CD4-positive, alpha-beta T cell treated with Interleukin-6 for 4 hours (primary cell): ENCODE measurements around the gene JAG2.

Source experiments
- DNase-seq: peaks from one replicate; pipeline ENCODE4 v3.0.0-alpha.2; 2020; ENCODE audit warnings: mixed read lengths

Gene JAG2

DNA sequence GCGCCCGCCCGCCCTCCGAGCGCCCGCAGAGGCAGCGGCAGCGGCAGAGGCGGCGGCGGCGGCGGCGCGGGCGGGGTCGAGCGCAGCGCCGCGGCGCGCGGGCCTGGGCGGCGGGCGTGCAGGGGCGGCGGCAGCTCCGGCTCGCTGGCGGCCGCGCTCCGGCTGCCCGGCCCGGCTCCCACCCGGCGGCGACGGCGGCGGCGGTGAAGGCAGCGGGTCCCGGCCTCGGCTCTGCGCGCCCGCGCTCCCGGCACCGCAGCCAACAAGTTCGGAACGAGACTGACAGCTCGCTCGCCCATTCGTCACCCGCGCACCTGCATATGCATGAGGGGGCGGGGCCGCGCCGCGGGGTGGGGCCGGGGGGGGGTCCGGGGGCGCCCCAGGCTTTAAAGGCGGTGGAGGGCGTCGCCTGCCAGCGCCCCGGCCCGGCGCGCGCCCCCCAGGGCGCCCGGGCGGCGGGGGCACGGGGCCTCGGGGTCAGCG lies at the start of gene JAG2:
Gene JAG2, minus strand, starts transcription at position 281 of the 483 bp plus-strand sequence. CDS start 356 bp downstream, outside the sequence.
- DNase-seq = peak; percentile 71

DNA sequence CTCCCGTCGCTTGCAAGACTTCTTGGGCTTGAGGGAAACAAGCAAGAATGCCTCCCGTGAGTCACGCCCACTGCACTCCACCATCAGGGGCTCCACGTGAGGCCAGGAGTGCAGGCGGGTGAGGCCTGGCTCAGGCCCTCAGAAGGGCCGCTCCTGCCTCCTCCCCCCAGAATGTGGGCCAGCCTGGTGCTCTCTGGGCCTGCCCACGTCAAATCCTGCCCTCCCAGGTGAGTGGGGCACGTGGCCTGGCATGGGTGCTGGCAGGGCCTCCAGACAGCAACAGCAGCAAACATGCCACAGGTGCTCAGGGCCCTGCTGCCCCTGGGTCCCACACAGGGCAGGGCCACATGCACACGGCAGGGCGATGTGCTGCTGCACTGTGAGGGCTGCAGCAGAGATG lies 49.2 kb upstream of the JAG2 start:
- no peak for DNase-seq

DNA sequence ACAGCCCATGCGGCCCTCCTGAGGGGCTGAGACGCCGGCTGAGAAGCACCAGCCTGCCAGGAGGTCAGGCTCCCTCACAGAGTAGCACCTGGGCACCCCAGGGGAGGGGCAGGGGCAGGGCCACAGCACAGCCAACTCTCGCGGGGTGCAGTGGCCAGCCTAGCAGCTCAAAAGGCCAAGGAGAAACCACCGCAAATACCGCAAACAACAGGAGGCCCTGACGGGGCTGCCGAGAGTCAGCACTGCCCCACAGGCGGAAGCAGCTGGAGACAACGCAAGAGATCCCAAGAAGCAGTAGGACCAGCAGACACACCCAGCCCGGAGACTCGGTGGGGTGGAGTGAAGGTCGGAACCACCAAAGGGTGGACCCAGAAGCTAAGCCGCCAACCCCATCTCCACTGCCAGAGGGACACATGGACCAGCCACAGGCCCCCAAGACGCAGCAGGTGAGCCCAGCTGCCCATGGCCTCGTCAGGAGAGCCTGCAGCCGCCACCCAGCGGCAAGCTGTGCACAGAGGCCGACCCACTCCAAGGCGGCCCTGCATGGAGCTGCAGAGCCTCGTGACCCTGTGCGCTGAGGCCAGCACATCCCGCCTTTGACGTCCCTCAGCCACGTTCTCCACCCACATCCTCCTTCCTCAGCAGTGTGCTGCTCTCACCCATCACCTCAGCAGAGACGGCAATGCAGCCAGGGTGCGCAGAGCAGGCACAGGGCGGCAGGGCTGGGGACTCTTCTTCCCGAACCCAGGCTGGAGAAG lies 48.1 kb upstream of the JAG2 start:
- no peak for DNase-seq

DNA sequence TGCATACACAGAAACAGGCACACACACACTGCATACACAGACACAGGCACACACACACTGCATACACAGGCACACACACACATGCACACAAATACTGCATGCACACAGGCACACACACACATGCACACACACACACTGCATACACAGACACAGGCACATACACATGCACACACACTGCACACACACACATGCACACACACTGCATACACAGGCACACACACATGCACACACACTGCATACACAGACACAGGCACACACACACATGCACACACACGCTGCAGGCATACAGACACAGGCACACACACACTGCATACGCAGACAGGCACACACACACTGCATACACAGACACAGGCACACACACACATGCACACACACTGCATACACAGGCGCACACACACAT lies 47.0 kb upstream of the JAG2 start:
- no peak for DNase-seq

DNA sequence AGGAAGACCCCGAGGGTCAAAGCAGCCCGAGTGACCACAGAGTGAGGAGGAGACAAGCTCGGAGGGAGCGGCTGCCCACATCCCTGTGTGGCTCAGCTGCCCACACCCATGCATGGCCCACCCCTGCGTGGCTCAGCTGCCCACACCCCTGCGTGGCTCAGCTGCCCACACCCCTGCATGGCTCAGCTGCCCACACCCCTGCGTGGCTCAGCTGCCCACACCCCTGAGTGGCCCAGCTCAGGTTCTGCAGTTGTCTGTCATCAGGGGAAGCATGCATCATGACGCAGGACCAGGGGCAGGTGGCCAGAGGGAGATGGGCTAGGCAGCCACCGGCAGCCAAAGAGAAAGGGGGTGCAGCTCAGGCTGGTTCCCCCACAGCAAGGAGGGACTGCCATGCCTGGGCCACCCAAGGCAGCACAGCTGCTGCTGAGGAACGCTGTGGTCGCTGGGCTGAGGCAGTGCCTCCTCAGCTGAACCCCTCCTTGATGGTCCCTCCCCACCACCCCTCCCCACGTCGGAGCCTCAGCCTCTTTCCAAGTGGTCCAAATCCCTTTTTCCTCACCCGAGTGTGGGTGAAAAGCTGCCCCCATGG lies 45.8 kb upstream of the JAG2 start:
- DNase-seq = no peak

DNA sequence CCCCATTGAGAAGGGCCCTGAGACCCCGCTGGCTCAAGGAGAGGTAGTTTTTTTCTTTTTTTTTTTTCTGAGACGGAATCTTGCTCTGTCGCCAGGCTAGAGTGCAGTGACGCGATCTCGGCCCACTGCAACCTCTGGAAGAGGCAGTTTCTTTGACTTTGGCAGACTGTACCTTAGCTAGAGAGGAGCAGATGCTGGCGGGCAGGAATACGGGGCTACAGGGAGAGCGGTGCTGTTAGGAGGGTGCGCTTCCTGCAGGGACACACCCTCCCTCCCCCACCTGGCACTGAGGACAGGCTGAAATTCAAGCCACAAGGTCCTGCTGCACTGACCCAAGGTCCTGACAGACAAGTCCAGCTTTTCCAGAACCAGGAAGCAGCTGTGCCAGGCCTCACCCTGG lies 44.8 kb upstream of the JAG2 start:
- DNase-seq = no peak

DNA sequence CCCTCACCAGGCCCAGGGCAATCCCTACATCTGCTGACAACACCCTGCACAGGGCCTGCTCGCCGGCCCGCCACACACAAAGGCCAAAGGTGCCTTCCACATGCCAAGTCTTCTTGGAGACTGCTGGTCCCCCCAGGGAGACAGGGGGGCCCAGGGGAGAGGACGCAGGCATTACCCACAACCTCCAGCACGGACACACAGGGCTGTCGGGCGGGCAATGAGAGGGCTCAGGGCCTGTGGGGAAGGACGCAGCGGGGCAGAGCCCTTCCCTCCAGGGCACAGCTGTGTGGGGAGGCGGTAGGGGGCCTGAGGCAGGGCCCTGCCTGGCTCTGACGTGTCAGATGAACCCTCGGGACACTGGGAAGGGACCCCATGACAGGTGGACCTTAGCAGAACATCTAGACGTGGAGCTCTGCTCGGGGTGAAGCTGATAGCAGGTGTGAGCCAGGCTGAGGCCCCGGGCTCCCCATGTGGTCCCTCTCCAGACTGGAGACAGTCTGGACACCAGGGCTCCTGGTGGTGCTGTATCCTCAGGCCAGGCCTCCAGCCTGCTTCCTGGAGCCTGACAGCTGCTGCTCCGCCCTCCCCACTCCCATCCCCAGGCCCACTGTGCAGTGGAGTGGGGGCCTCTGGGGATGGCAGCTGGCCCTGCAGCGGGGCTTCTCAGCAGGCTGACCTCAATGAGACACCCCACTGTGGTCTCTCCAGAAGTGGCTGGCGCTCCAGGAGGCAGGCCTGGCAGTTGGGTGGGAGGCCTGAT lies 44.1 kb upstream of the JAG2 start:
- DNase-seq = no peak

DNA sequence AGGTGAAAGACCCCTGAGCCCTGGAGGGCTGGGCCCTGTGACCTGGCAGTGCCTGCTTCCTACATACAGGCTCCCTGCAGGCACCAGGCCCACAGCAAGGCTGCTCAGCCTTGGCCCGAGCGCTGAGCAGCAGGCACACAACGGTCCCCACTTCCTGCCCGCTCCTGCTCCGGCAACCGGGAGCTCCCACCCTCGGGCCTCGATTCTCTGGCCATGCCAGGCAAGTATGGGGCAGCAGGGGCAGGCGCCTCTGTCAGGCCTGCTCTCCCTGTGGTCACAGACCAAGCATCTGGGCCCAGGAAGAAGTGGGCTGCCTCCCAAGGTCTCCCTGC lies 43.1 kb upstream of the JAG2 start:
- no peak for DNase-seq

DNA sequence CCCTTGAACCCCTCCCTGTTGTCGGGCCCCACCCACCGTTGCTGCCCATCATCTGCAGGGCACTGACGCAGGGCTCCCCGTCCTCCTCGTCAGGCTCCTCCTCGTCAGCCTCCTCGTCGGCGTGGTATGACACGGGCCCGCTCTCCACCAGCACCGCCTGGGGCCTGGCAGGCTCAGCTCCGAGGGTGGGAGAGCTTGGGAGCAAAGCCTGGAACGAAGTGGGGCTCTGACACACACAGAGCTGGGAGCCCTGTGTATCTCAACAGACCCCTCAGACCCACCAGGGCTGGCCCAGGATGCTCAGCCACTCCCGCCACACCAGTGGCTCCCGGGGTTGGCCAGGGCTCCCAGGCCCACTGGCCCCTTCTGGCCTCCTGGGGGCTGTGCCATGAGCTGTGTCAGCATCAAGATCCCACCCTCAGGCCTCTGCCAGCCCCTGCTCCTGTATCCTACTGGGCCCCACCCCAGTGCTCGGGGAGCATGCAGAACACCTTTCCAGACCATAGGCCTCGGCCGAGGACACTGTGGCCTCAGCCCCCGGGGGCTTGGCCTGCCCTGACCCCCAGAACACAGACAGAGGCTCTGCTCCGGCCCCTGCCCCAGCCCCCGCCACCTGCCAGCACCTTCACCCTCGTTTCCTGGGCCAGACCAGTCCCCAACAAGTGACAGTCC lies 42.6 kb upstream of the JAG2 start:
- DNase-seq = no peak

DNA sequence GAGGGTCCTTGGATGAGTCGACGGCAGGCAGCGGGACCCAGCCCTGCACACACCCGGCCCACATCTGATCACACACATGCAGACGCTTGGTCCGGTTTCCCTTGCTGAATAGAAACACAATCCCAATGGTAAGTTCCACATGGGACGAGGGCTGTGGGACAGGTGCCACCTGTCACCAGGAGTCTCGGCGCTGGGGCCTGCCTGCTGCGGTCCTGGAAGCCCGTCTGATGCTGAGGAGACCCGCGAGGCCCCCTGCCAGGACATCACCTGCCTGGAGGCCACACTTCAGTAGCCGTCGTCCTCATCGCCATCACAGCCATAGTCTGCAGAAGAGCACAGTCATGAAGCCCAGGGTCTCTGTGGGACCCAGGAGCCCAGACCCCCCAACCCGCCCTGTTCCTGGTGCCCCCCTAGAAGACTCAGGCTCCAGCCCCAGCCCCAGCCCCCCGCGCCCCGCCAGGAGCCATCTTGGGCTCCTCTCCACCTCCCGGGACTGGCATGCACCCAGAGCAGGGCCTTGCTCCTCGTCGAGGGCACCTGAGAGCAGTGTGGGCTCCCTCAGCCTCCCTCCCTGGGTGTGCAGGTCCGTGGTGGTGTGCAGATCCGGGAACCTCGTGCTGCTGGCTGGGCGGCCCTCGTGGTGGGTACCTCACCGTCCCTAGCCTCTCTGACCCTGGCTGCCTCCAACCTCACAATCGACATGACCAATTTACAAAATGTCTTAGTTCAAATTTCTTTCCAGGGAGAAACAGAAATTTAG lies 41.9 kb upstream of the JAG2 start:
- no peak for DNase-seq

DNA sequence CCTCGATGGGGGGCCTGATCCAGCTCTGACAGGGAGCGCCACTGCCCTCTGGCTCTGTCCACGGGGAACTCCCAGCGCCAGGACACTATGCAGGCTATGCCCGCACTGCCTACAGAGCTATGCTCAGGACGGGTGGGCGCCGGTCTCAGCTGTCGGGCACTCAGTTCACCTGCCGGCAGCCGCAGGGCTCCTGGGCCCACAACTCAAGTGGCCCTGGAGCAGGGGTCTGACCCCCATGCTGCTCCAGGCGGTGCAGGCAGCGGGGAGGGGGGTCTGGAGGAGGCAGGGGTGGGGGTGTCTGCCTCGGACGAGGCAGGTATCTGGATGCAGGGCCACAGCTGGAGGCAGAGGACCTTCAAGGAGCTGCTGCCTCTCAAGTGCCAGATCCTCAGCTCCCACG lies 41.1 kb upstream of the JAG2 start:
- no peak for DNase-seq

DNA sequence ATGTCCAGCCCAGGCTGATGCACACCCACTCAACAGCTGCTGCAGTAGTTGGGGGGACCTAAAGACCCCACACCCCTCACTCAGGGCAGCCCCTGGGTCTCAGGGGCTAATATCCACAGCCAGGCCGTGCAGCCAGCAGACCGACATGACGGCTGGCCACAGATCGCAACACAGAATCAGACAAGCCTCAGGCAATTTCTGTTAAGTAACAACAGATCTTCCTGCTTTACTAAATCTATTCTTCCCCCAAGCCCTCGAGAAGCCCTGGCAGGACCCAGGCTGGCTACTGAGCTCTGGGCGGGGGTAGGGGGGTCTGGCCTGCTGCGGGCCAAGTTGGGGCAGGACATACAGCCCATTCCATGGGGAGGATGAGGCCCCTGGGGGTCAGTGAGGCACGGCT lies 40.5 kb upstream of the JAG2 start:
- no peak for DNase-seq

DNA sequence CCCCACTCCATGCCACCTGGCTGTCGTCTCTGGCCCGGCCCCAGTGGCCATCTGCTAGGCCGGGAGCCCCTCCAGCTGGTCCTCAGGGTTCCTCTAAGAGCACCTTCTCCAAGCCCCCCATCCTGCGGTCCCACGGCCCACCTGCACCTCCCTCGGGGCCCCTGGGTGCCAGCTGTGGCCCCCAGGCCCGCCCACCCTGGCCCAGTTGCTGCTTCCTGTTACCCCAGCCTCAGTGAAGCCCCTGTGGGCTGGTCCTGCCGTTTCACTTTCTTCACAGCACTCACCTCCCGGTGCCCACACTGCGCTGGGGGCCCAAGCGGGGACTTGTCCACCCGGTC lies 40.1 kb upstream of the JAG2 start:
- DNase-seq = no peak

DNA sequence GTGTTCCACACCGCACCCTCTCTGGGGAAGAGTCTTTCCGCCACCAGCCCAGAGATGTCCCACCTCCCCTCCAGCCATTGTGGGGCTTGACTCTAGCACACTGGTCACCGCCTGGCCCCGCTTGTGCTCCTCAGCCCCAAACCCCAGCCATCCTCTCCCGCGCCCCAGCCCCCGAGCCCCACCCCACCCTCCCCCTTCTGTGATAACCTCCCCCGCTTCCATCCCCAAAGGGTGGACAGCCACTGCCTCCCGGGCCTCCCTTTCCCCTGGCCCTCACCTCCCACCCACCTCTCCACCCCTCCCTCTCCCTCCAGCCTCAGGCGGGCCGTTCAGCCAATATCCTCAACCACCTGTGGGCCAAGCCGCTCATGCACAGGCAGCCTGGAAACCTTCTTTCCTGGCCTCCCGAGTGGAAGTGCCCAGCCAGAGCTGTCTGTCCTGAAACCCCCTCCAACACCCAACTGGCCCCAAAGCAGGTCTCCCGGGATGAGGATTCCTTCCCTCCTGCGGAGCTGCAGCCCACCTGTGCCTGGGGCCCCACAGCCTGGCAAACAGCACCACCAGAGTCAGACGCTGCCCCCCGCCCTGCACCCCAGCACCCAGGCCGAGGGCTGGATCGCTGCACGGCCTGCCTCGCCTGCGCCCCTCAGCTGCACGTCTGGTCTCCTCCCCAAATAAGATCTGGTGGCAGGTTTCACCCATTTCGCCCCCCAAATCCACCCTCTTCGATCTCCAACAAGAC lies 39.6 kb upstream of the JAG2 start:
- DNase-seq = no peak

DNA sequence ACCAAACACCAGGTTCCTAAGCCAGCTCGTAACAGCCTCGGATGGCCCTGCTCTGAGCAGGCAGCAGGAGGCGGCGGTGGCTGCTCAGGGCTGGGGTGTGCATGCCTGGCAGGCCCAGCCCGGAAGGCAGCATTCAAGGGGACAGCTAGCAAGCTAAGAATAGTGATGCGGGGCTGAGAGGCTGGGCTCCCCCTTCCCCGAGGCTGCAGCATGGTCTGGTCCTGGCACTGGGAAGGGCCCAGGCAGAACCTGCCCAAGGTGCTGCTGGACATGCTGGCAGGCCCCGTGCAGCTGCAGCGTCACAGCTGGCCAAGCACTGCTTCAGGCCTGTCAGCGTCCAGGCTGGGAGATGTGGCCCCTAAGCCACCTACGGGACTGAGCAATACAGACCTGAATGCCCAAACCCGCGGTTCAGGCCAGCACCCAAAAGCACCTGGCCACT lies 38.9 kb upstream of the JAG2 start:
- DNase-seq = no peak

DNA sequence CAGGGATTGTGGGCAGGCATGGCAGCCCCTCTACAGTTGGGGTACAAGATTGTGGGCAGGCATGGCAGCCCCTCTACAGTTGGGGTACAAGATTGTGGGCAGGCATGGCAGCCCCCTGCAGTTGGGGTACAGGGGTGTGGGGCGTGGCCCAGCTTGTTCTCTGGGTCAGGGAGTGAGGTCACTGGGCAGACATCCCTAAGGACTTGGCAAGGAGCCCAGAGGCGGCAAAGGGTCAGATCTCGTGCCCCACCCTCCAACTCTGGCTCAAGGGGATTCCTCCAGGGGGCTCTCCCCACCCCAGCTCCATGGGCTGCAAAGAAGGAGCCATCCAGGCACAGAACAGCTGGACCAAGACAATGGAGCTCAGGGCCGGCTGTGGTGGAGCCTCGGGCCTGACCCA lies 38.3 kb upstream of the JAG2 start:
- no peak for DNase-seq

DNA sequence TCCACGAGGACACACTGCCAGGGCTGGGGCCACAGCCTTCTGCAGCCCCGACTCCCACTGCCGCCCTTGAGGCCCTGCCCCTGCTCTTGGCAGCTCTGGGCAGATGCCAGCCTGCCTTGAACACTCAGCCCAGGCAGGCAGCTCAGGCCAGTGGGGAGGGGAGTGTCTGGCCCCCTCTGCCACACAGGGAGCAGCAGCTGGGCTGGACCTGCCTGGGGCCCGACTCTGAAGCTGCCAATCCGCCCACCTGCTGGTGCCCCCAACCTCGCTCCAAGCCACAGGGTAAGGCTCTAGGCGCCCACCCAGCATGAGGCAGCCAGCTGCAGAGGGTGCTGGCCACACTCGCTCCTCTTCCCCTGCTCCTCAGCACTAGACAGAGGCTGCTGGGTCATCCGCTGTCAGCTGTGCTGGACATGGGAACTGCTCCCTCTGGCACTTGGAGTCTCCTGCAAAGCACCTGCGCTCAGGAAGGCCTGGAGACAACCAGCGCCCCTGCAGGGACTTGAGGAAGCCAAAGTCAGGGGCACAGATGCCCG lies 37.2 kb upstream of the JAG2 start:
- no peak for DNase-seq

DNA sequence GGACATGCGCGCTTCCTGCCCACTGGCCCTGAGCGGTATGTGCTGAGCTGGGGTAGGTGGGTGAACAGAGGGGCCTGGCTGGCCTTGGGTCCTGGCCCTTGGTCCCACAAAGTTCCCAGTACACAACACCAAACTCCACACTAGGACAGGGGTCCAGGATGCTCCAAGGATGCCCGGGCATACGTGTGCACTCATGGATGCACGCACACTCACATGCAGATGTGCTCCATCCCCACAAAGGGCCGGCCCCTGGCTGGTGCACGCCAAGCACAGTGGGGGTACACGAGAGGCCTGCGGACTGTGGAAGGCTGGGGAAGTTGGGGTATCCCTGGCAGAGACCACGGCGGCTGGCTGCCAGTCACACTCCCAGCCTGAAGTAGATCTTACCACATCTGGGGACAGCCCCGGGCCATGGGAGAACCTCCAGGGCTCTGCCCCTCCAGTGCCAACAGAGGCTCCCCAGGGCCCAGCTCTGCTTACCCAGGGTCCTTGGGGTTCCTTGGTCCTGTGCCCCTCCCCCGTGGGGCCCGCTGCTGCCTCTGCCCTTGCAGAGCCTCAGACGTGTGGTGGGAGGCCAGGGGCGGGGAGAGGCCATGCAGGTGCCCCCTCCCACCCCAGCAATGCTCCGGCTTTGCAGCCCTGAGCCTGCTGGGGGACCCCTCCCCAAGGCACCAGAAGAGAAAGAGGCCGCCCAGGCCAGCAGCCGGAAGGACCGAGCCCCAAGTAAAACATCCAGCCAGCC lies 36.5 kb upstream of the JAG2 start:
- DNase-seq = no peak

DNA sequence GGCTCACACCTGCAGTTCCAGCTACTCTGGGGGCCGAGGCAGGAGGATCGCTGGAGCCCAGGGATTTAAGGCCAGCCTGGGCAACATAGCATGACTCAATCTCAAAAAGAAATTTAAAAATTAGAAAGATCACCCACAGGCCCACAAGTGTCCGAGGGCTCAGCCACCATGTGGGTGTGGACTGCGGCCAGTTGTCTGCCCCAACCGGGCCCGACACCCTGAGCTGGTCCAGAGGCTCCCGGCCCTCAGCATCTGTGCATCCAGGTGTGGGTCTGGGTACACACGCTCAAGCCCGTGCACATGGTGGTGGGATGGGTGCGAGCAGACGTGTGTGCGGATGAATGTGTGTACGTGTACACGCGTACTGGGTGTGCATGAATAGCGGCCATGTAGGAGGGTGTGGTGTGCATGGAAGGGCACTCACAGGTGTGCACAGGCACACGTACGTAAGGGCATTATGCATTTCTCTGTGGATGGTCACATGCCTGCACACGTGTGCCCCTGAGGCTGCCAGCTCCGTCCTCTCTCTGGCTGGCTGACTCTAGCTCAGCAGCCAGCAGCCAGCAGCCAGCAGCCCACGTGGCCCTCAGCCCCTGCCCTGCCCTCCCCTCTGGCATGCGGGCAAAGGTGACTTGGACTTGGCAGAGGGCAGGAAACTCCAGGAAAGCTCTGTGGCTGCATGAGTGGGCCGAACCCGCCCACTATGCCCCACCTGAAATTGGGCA lies 35.8 kb upstream of the JAG2 start:
- no peak for DNase-seq

DNA sequence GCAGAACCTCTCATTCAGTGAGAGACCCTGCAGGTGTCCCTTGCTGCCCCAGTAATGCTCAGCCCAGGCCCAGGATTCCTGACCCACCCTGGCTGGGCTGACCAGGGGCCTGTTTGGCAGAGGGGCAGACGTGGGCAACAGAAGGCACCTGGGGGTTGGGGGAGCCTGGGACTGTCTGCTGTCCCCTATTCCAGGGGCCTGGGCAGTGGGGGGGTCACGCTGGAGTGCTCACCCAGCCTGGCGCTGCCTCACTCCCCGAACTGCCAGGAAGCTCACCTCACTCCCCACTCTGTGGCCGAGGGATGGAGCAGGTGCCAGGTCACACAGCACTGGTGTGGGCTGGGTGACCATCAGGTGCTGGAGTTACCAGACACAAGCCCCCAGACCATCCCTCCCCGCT lies 35.1 kb upstream of the JAG2 start:
- no peak for DNase-seq
